ENCODE results near the gene SLC13A4. TPM values are rescaled to one million over a fixed set of nuclear protein-coding genes. Genes with fewer than 3 reads are reported as not detected.

SLC13A4 gene
- total RNA-seq, 1 experiment from 2014 or later = not detected

GRCh38 chr7:135771961-135772638 lies 44.1 kb upstream of the SLC13A4 start:
- no peaks in the 10 kb centered on the region for H3K9me3 ChIP-seq (ENCODE audit: low read depth, low read length, poor library complexity, severe bottlenecking)
- no peak overlapping the region for H3K27ac ChIP-seq (ENCODE audit: low read depth, low read length, poor library complexity, severe bottlenecking)
- intact Hi-C loops (cut with micrococcal nuclease; ENCODE audit: unreplicated experiment) = no loop called here
- TF ChIP-seq EZH2 (IDR thresholded peaks at IDR 0.05; ENCODE audit: borderline replicate concordance, low read depth, low read length, poor library complexity, severe bottlenecking) (no peak), CTCF (conservative IDR thresholded peaks at IDR 0.05; ENCODE audit: low read depth, low read length) (no peak)
- no peaks in the 10 kb centered on the region for H3K36me3 ChIP-seq (ENCODE audit: insufficient read depth, low read length, poor library complexity, severe bottlenecking)
- ChIA-PET POLR2A (ENCODE audit: low non-redundant PET) (interaction anchor here (0.6 kb wide), 1 partner anchor 12 kb away, joined by 3 read pairs; no protein-coding TSS in a partner anchor), CTCF (no interaction called here)
- no peaks in the 10 kb centered on the region for H3K4me1 ChIP-seq (ENCODE audit: insufficient read depth, low read length, poor library complexity, severe bottlenecking)
- no peak for DNase-seq (ENCODE audit: low spot score)
- BruUV-seq (replicated peaks) = no TSS peak
- H3K27me3 ChIP-seq (replicated peaks; ENCODE audit: insufficient read depth, low read depth, low read length, poor library complexity) = peaks cover 5% of the 10 kb centered on the region
- no peak overlapping the region for H3K4me3 ChIP-seq (ENCODE audit: low read depth, low read length, poor library complexity, severe bottlenecking)

- no TSS peak for BruUV-seq (replicated peaks)
- Histone ChIP-seq H3K27me3 (replicated peaks; ENCODE audit: insufficient read depth, low read depth, low read length, poor library complexity) (peaks cover 5% of the 10 kb centered on the region), H3K4me3 (ENCODE audit: low read depth, low read length, poor library complexity, severe bottlenecking) (no peak overlapping the region), H3K9me3 (ENCODE audit: low read depth, low read length, poor library complexity, severe bottlenecking) (no peaks in the 10 kb centered on the region), H3K36me3 (ENCODE audit: insufficient read depth, low read length, poor library complexity, severe bottlenecking) (no peaks in the 10 kb centered on the region), H3K27ac (ENCODE audit: low read depth, low read length, poor library complexity, severe bottlenecking) (no peak overlapping the region), H3K4me1 (ENCODE audit: insufficient read depth, low read length, poor library complexity, severe bottlenecking) (no peaks in the 10 kb centered on the region)
- CTCF ChIA-PET = no interaction called here
- no peak for TF ChIP-seq EZH2 (IDR thresholded peaks at IDR 0.05; ENCODE audit: borderline replicate concordance, low read depth, low read length, poor library complexity, severe bottlenecking)
- no peak for TF ChIP-seq CTCF (conservative IDR thresholded peaks at IDR 0.05; ENCODE audit: low read depth, low read length)
- intact Hi-C loops (cut with micrococcal nuclease; ENCODE audit: unreplicated experiment) = no loop called here
- no peak for DNase-seq (ENCODE audit: low spot score)
- POLR2A ChIA-PET (ENCODE audit: low non-redundant PET) = no interaction called here
These were observed 43.1 kb upstream of the SLC13A4 start for GRCh38 chr7:135771051-135771450.

DNA sequence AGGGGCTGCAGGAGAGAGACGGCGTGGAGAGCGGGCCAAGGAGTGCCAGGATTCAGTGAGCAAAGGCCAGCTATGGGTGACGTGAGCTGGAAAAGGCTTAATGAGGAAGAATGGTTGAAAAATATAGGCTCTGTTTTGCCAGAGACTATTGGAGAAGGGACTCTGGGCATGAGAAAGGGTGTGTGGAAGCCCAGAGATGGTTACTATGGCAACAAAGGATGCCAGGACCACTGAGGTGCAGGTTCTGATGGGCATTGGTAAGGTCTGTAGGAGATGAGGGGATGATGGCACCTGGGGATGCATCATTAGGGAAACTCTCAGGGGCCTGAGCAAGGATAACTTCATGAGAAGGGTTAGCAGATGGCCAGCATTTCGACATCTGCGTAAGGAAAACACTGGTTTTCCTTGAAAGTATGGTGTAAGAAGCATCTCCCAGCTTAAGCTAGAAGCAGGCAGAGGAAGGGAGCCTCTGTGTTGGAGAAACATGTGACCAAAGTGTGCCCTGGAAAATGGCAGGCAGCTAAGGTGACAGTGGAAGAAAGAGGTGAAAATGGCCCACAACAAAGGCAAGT lies 42.2 kb upstream of the SLC13A4 start:
- H3K9me3 ChIP-seq (ENCODE audit: low read depth, low read length, poor library complexity, severe bottlenecking) = no peaks in the 10 kb centered on the region
- no peak overlapping the region for H3K4me3 ChIP-seq (ENCODE audit: low read depth, low read length, poor library complexity, severe bottlenecking)
- POLR2A ChIA-PET (ENCODE audit: low non-redundant PET) = no interaction called here
- no peak for TF ChIP-seq CTCF (conservative IDR thresholded peaks at IDR 0.05; ENCODE audit: low read depth, low read length)
- no peak for TF ChIP-seq EZH2 (IDR thresholded peaks at IDR 0.05; ENCODE audit: borderline replicate concordance, low read depth, low read length, poor library complexity, severe bottlenecking)
- H3K27me3 ChIP-seq (replicated peaks; ENCODE audit: insufficient read depth, low read depth, low read length, poor library complexity) = peaks cover 9% of the 10 kb centered on the region
- no peak for DNase-seq (ENCODE audit: low spot score)
- H3K27ac ChIP-seq (ENCODE audit: low read depth, low read length, poor library complexity, severe bottlenecking) = no peak overlapping the region
- H3K4me1 ChIP-seq (ENCODE audit: insufficient read depth, low read length, poor library complexity, severe bottlenecking) = no peaks in the 10 kb centered on the region
- CTCF ChIA-PET = no interaction called here
- no peaks in the 10 kb centered on the region for H3K36me3 ChIP-seq (ENCODE audit: insufficient read depth, low read length, poor library complexity, severe bottlenecking)
- no TSS peak for BruUV-seq (replicated peaks)
- intact Hi-C loops (cut with micrococcal nuclease; ENCODE audit: unreplicated experiment) = no loop called here
